Hepatocyte (in vitro differentiated cells): ENCODE results near the gene ABLIM1.

Source experiments
- EZH2 ChIP-seq: fragments of 200-600 bp; sonication (generic); IDR thresholded peaks from 2 replicates; pipeline ENCODE4 v1.6.1; 2016; ENCODE audit warnings: antibody characterized with exemption, mild to moderate bottlenecking, borderline replicate concordance
- EZH2phosphoT487 ChIP-seq: fragments of 200-600 bp; sonication (generic); IDR thresholded peaks from one replicate; pipeline ENCODE4 v1.6.1; 2018; ENCODE audit warnings: antibody characterized with exemption, mild to moderate bottlenecking, low read depth, moderate library complexity; ENCODE audit not compliant: unreplicated experiment, severe bottlenecking
- TF ChIP-seq, protein P1 (sequence below): fragments of 200-600 bp; sonication (generic); IDR thresholded peaks from 2 replicates; pipeline ENCODE4 v1.5.1; 2016; ENCODE audit warnings: antibody characterized with exemption, mild to moderate bottlenecking; ENCODE audit not compliant: poor library complexity

DNA sequence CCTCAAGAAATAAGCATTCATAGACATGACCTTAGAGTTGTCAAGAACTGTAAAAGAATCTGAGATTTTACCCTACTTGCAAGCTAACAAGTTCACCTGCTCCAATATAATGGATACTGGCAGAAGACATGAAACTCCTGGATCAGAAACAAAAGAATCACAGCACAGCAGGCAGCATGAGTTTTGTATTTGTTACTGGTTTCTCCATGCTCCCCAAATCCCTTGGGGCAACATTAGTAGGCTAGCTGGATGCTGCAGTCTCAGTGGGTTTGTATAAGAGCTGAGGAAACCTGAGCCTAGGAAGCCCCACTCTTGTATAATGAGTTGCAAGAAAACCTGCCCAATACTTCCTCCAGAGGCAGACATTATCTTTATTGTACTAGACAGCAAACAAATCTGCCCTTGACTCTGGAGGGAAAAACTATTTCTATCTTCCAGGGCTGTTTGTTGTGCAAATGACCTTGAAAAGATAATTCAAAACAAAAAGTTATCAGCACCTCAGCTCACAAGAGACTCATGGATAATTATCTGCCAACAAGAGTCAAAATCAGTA is 64.8 kb downstream of the ABLIM1 start:
- TF ChIP-seq, protein P1, sequence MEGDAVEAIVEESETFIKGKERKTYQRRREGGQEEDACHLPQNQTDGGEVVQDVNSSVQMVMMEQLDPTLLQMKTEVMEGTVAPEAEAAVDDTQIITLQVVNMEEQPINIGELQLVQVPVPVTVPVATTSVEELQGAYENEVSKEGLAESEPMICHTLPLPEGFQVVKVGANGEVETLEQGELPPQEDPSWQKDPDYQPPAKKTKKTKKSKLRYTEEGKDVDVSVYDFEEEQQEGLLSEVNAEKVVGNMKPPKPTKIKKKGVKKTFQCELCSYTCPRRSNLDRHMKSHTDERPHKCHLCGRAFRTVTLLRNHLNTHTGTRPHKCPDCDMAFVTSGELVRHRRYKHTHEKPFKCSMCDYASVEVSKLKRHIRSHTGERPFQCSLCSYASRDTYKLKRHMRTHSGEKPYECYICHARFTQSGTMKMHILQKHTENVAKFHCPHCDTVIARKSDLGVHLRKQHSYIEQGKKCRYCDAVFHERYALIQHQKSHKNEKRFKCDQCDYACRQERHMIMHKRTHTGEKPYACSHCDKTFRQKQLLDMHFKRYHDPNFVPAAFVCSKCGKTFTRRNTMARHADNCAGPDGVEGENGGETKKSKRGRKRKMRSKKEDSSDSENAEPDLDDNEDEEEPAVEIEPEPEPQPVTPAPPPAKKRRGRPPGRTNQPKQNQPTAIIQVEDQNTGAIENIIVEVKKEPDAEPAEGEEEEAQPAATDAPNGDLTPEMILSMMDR = no peak
- TF ChIP-seq EZH2 (no peak), EZH2phosphoT487 (no peak)
